Osteocyte (in vitro differentiated cells): ENCODE results near the gene JAKMIP1. TPM values are rescaled to one million over a fixed set of nuclear protein-coding genes. Genes with fewer than 3 reads are reported as not detected.

Experiments used
- DNase-seq: peaks from one replicate; pipeline ENCODE4 v3.0.0; 2021; ENCODE audit warnings: mixed read lengths; ENCODE audit not compliant: unreplicated experiment; ENCODE audit errors: extremely low spot score
- H3K27ac Mint-ChIP-seq: one replicate; pipeline ENCODE4 v1.8.0; 2021; ENCODE audit warnings: mild to moderate bottlenecking, mixed read lengths; ENCODE audit not compliant: unreplicated experiment
- H3K27me3 Mint-ChIP-seq: one replicate; pipeline ENCODE4 v1.8.0; 2021; ENCODE audit warnings: mixed read lengths; ENCODE audit not compliant: unreplicated experiment
- H3K36me3 Mint-ChIP-seq: one replicate; pipeline ENCODE4 v1.8.0; 2021; ENCODE audit warnings: mixed read lengths; ENCODE audit not compliant: unreplicated experiment
- H3K4me1 Mint-ChIP-seq: one replicate; pipeline ENCODE4 v1.8.0; 2021; ENCODE audit warnings: mixed read lengths; ENCODE audit not compliant: unreplicated experiment
- H3K4me3 Mint-ChIP-seq: one replicate; pipeline ENCODE4 v1.8.0; 2021; ENCODE audit warnings: mild to moderate bottlenecking, moderate library complexity, mixed read lengths; ENCODE audit not compliant: unreplicated experiment
- H3K9me3 Mint-ChIP-seq: one replicate; pipeline ENCODE4 v1.8.0; 2021; ENCODE audit warnings: mixed read lengths; ENCODE audit not compliant: unreplicated experiment
- CTCF ChIP-seq: fragments of 200-600 bp; sonication (generic); IDR thresholded peaks from 2 replicates; pipeline ENCODE4 v1.5.0; 2021; ENCODE audit warnings: antibody characterized with exemption, mild to moderate bottlenecking, moderate library complexity
- total RNA-seq: library from RNA; stranded (reverse); gene quantifications from 2 replicates; pipeline ENCODE4 v1.2.1, GENCODE V29; 2021

The JAKMIP1 gene
- total RNA-seq, 1 donor from 2014 or later: not detected

DNA sequence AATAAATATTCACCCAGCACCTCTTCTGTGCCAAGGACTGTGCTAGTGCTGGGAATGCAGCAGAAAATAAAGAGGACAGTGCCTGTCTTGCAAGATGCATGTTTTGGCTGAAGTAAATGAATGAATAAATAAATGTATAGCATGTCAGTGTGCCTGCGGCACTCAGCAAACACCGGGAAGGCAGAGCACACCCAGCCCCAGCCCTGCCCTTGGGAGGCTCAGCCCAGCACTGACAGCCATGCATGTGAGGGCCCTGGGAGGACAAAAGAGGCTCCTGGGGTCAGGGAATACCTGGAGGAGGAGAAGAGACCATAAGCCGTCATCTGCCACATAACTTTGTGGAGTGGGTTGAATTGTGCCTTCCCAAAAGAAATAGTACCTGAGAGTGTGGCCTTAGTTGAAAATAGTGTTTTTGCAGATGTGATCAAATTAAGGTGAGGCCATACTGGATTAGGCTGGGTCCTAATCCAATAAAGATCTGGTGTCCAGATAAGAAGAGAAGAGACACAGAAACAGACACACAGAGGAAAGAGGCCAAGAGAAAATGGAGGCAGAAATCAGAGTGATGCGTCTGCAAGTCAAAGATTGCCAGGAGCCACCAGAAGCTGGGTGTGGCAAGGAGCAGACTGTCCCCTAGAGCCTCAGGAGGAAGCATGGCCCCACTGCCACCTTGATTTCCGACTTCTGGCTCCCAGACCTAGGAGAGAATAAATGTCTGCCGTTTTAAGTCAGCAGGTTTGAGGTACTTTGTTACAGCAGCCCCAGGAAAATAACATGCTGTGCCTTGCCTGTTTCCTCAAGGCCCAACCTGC lies 198.5 kb downstream of the JAKMIP1 start:
- DNase-seq: no peak
- no peaks in the 10 kb centered on the region for H3K36me3 Mint-ChIP-seq
- no peak overlapping the region for H3K4me3 Mint-ChIP-seq
- no peaks in the 10 kb centered on the region for H3K4me1 Mint-ChIP-seq
- no peak overlapping the region for H3K27ac Mint-ChIP-seq
- H3K27me3 Mint-ChIP-seq: peaks cover 13% of the 10 kb centered on the region
- H3K9me3 Mint-ChIP-seq: no peaks in the 10 kb centered on the region
- no peak for TF ChIP-seq CTCF

DNA sequence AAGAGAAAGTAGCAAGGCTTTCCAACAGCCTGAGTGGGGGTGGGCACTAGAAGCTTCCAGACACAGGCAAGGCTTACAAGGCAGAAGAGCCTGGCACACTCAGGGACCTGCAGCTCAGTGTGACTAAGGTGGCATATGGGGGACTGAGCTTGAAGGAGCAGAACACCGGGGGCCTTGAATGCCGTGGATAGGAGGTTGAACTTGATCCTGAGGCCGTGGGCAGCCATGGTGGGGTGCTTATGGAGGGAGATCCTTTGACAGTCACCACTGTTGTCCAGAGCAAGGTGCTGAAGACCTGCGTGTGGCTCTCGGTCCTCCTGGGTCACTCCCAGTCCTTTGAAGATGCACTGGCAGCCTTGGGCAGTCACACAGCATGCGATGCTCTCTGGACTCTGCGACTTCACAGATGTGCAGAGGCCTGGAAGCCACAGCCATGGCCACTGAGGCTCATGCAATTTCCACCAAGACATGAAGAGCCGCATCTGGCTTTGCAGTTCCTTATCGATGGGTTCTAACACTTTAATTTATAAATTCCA lies 200.5 kb downstream of the JAKMIP1 start:
- Mint-ChIP-seq H3K4me1 (no peaks in the 10 kb centered on the region), H3K27me3 (peaks cover 22% of the 10 kb centered on the region), H3K9me3 (no peaks in the 10 kb centered on the region), H3K27ac (no peak overlapping the region), H3K4me3 (no peak overlapping the region), H3K36me3 (no peaks in the 10 kb centered on the region)
- no peak for TF ChIP-seq CTCF
- DNase-seq: no peak

DNA sequence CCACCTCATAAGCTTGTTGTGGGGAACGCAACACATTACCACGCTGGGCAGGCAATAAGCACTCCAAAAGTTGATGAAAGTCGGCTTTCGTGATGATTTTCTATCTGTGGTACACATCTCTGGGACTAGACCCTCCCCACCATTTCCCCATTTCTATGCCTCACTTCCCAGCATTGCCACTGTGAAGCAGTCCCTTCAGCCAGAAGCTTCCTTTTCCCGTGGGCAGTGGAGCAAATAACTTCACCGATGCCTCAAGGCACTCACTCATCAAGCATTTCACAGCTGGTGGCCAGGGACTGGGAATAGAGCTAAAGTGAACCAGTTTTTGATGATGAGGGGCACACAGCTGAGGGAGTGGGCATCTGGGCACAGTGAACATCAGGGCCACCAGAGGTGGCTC lies 201.0 kb downstream of the JAKMIP1 start:
- no peak for DNase-seq
- Mint-ChIP-seq H3K27ac (no peak overlapping the region), H3K9me3 (no peaks in the 10 kb centered on the region), H3K4me3 (no peak overlapping the region), H3K27me3 (peaks cover 22% of the 10 kb centered on the region), H3K4me1 (no peaks in the 10 kb centered on the region), H3K36me3 (no peaks in the 10 kb centered on the region)
- TF ChIP-seq CTCF: no peak

GRCh38 chr4:5998333-5998936 lies 201.9 kb downstream of the JAKMIP1 start:
- no peak for DNase-seq
- H3K4me3 Mint-ChIP-seq: no peak overlapping the region
- no peak overlapping the region for H3K27ac Mint-ChIP-seq
- TF ChIP-seq CTCF: peak; percentile 94
- H3K9me3 Mint-ChIP-seq: no peaks in the 10 kb centered on the region
- no peaks in the 10 kb centered on the region for H3K4me1 Mint-ChIP-seq
- peaks cover 22% of the 10 kb centered on the region for H3K27me3 Mint-ChIP-seq
- no peaks in the 10 kb centered on the region for H3K36me3 Mint-ChIP-seq

- H3K9me3 Mint-ChIP-seq: no peaks in the 10 kb centered on the region
- peaks cover 22% of the 10 kb centered on the region for H3K27me3 Mint-ChIP-seq
- H3K27ac Mint-ChIP-seq: no peak overlapping the region
These were observed 203.7 kb downstream of the JAKMIP1 start for GRCh38 chr4:5996641-5997040.

More at GRCh38 chr4:5996641-5997040, 203.7 kb downstream of the JAKMIP1 start:
- no peak for TF ChIP-seq CTCF
- Mint-ChIP-seq H3K4me1 (no peaks in the 10 kb centered on the region), H3K36me3 (no peaks in the 10 kb centered on the region), H3K4me3 (no peak overlapping the region)
- no peak for DNase-seq
